Measurements from ENCODE around the gene DHX38.

Gene DHX38

GRCh38 chr16:72123426-72123825, 29.8 kb downstream of the DHX38 start:
- no peak for DNase-seq

GRCh38 chr16:72124148-72124547, 30.5 kb downstream of the DHX38 start:
- DNase-seq, result no peak

GRCh38 chr16:72124761-72125634, 31.4 kb downstream of the DHX38 start:
- no peak for DNase-seq

- DNase-seq, result no peak
Observed at GRCh38 chr16:72125635-72126428, 32.2 kb downstream of the DHX38 start.

GRCh38 chr16:72126429-72126765, 32.8 kb downstream of the DHX38 start:
- DNase-seq, result no peak

- DNase-seq, result no peak
Observed at GRCh38 chr16:72128701-72129100, 35.1 kb downstream of the DHX38 start.

GRCh38 chr16:72129976-72130656, 36.5 kb downstream of the DHX38 start:
- no peak for DNase-seq

GRCh38 chr16:72131036-72131435, 37.4 kb downstream of the DHX38 start:
- no peak for DNase-seq

- DNase-seq, result no peak
Observed at GRCh38 chr16:72132726-72133125, 39.1 kb downstream of the DHX38 start.

- no peak for DNase-seq
Observed at GRCh38 chr16:72134507-72134906, 40.9 kb downstream of the DHX38 start.

- DNase-seq, result no peak
Observed at GRCh38 chr16:72137380-72138063, 43.9 kb downstream of the DHX38 start.

- DNase-seq, result no peak
Observed at GRCh38 chr16:72138064-72138572, 44.5 kb downstream of the DHX38 start.

- no peak for DNase-seq
Observed at GRCh38 chr16:72139908-72140307, 46.3 kb downstream of the DHX38 start.

- DNase-seq, result no peak
Observed at GRCh38 chr16:72142476-72142875, 48.8 kb downstream of the DHX38 start.

GRCh38 chr16:72149676-72150464, 56.2 kb downstream of the DHX38 start:
- no peak for DNase-seq

- no peak for DNase-seq
Observed at GRCh38 chr16:72159386-72159785, 65.7 kb downstream of the DHX38 start.

GRCh38 chr16:72159801-72160200, 66.2 kb downstream of the DHX38 start:
- DNase-seq, result no peak

- no peak for DNase-seq
Observed at GRCh38 chr16:72162105-72162692, 68.6 kb downstream of the DHX38 start.
